NCI-H748 (cell line): ENCODE data around the gene CCDC174.

ENCODE experiments used
- DNase-seq: peaks from one replicate; lab custom pipeline; 2025; ENCODE audit not compliant: unreplicated experiment; lab: John Stamatoyannopoulos, UW

Gene CCDC174

GRCh38 chr3:14699643-14700042, 48.1 kb downstream of the CCDC174 start:
- no peak for DNase-seq

- DNase-seq, result no peak
Measured at GRCh38 chr3:14700891-14701290, 49.3 kb downstream of the CCDC174 start.

- DNase-seq, result no peak
Measured at GRCh38 chr3:14701676-14702075, 50.1 kb downstream of the CCDC174 start.

GRCh38 chr3:14703128-14703750, 51.7 kb downstream of the CCDC174 start:
- no peak for DNase-seq

- no peak for DNase-seq
Measured at GRCh38 chr3:14703791-14704190, 52.2 kb downstream of the CCDC174 start.

GRCh38 chr3:14706096-14706495, 54.5 kb downstream of the CCDC174 start:
- no peak for DNase-seq

- no peak for DNase-seq
Measured at GRCh38 chr3:14716591-14716990, 65.0 kb downstream of the CCDC174 start.

- DNase-seq, result no peak
Measured at GRCh38 chr3:14717307-14717706, 65.7 kb downstream of the CCDC174 start.

GRCh38 chr3:14718539-14718938, 67.0 kb downstream of the CCDC174 start:
- no peak for DNase-seq

- DNase-seq, result no peak
Measured at GRCh38 chr3:14719006-14719405, 67.4 kb downstream of the CCDC174 start.

GRCh38 chr3:14721126-14721864, 69.7 kb downstream of the CCDC174 start:
- DNase-seq, result no peak
